Endometrial microvascular endothelial cells (primary cell): Measurements from ENCODE around the gene MEP1A. TPM values are rescaled to one million over a fixed set of nuclear protein-coding genes. Genes with fewer than 3 reads are reported as not detected.

ENCODE experiments used
- in situ Hi-C: cut with HindIII; loops from 2 replicates; pipeline ENCODE4 v1.10.0; 2017; ENCODE audit warnings: low sequenced_read_pairs, low pct_unique_long_range_greater_than_20kb; ENCODE audit errors: inconsistent ontology term
- total RNA-seq: library from RNA; depleted of rRNA; stranded (reverse); fragments of >200 nt; gene quantifications from one replicate; pipeline ENCODE4 v1.2.3, GENCODE V29; 2015; ENCODE audit errors: inconsistent ontology term

Gene MEP1A
- total RNA-seq, 1 donor from 2014 or later: not detected

GRCh38 chr6:46879003-46879402 lies 85.8 kb downstream of the MEP1A start:
- in situ Hi-C loops: no loop called here

- in situ Hi-C loops: no loop called here
These were observed 89.5 kb downstream of the MEP1A start for GRCh38 chr6:46882645-46883044.

- in situ Hi-C loops: no loop called here
These were observed 94.8 kb downstream of the MEP1A start for GRCh38 chr6:46888031-46888430.

- in situ Hi-C loops: no loop called here
These were observed 95.4 kb downstream of the MEP1A start for GRCh38 chr6:46888578-46888977.

Other genes starting within 250 kb of the MEP1A start
- 0.09 TPM for gene CYP39A1, start 140.6 kb upstream of the MEP1A start, total RNA-seq
- 0.46 TPM for gene SLC25A27, start 140.4 kb upstream of the MEP1A start, total RNA-seq
- gene TDRD6, start 105.5 kb upstream of the MEP1A start, total RNA-seq: not detected
- not detected for gene PLA2G7, start 58.0 kb upstream of the MEP1A start, total RNA-seq
- gene ANKRD66, start 46.5 kb upstream of the MEP1A start, total RNA-seq: not detected
- gene ADGRF5, start 128.5 kb downstream of the MEP1A start, total RNA-seq: 98.5 TPM
- gene ADGRF1, start 248.9 kb downstream of the MEP1A start, total RNA-seq: under 0.01 TPM